ENCODE data around the gene EMC9.

DNA sequence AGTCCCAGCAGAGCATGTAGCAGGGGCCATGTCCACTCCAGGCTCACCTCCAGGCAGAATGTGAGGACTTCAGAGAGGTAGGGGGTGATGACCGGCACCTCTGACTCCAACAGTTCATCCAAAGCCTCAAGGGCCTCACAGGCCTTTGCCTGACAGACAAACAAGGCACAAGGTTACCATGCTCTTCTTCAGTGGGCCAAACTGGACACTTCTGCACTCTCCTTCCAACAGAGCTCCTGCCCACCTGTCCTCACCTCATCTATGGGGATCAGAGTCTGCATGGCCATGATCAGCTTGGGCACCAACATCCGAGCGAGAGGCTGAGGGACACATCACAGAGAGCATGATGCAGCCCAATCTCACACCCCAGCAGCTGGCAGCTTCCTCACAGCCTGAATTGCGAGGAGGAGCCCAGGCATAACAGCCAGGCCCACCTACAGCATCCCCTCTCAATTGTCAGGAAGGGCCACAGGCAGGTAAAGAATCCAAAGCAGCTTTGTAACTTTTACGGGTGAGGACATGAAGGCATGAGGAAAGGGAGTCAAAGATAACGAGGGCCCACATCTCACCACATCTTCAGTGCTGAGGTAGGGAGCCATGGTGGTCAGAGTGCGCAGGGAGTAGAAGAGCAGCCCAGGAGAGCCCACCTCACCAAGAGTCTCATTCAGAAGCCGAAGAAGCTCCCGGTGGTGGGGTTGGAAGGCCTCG, 45.6 kb upstream of the EMC9 start:
- TF ChIP-seq, protein P1, sequence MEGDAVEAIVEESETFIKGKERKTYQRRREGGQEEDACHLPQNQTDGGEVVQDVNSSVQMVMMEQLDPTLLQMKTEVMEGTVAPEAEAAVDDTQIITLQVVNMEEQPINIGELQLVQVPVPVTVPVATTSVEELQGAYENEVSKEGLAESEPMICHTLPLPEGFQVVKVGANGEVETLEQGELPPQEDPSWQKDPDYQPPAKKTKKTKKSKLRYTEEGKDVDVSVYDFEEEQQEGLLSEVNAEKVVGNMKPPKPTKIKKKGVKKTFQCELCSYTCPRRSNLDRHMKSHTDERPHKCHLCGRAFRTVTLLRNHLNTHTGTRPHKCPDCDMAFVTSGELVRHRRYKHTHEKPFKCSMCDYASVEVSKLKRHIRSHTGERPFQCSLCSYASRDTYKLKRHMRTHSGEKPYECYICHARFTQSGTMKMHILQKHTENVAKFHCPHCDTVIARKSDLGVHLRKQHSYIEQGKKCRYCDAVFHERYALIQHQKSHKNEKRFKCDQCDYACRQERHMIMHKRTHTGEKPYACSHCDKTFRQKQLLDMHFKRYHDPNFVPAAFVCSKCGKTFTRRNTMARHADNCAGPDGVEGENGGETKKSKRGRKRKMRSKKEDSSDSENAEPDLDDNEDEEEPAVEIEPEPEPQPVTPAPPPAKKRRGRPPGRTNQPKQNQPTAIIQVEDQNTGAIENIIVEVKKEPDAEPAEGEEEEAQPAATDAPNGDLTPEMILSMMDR (IDR thresholded peaks at IDR 0.05), result no peak
- TF ChIP-seq POLR2A (IDR thresholded peaks at IDR 0.05), result no peak
